GM23338 (cell line): ENCODE results near the gene FNDC3A.
A peak's percentile ranks its signal among the peaks of the same experiment; 100 is the strongest.

Source experiments
- CREB1 ChIP-seq: fragments of 250-450 bp; sonication (Bioruptor Pico); IDR thresholded peaks from 2 replicates; pipeline ENCODE4 v1.5.0; 2020; ENCODE audit warnings: low read depth, mild to moderate bottlenecking, moderate library complexity
- EZH2 ChIP-seq: fragments of 200-600 bp; sonication (generic); IDR thresholded peaks from one replicate; pipeline ENCODE4 v1.8.0; 2017; ENCODE audit warnings: antibody characterized with exemption, mild to moderate bottlenecking, low read depth; ENCODE audit not compliant: unreplicated experiment
- EZH2phosphoT487 ChIP-seq: fragments of 200-600 bp; sonication (generic); IDR thresholded peaks from one replicate; pipeline ENCODE4 v1.8.1; 2018; ENCODE audit warnings: antibody characterized with exemption; ENCODE audit not compliant: unreplicated experiment
- NANOG ChIP-seq: IDR thresholded peaks from 2 replicates; pipeline ENCODE4 v1.6.1; 2016; ENCODE audit warnings: antibody characterized with exemption, borderline replicate concordance
- POLR2AphosphoS5 ChIP-seq: IDR thresholded peaks from 2 replicates; pipeline ENCODE4 v1.6.1; 2016; ENCODE audit warnings: antibody characterized with exemption, low read depth
- TF ChIP-seq, protein P1 (sequence below), 2 experiments: fragments of 200-600 bp in 1 of 2; sonication (generic) in 1 of 2; conservative IDR thresholded peaks; 2 replicates each; pipeline versions ENCODE4 v1.5.1 to v1.6.1; 2016 to 2017; ENCODE audit warnings: antibody characterized with exemption in 2 of 2, low read depth in 2 of 2, mild to moderate bottlenecking in 2 of 2, moderate library complexity in 1 of 2
- TF ChIP-seq, protein P2 (sequence below): IDR thresholded peaks from one replicate; pipeline ENCODE4 v1.6.1; 2018; ENCODE audit warnings: antibody characterized with exemption; ENCODE audit not compliant: unreplicated experiment

DNA sequence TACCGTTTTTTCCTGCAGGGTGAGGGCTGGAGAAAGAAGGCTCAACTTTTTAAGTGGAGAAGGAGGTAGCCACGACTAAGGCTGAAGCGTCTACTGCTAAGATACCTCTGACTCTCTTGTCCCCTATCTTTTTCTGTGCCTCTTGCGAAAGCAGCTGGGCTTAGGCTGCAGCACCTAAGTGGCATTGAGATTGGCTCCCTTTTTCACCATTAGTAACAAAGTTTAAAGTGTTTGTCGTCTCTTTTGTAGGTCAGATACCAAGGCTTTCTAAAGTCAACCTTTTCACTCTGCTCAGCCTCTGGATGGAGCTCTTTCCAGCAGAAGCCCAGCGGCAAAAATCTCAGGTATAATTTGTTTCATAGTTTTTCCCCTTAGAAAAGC is 272.9 kb downstream of the FNDC3A start:
- TF ChIP-seq, protein P1, sequence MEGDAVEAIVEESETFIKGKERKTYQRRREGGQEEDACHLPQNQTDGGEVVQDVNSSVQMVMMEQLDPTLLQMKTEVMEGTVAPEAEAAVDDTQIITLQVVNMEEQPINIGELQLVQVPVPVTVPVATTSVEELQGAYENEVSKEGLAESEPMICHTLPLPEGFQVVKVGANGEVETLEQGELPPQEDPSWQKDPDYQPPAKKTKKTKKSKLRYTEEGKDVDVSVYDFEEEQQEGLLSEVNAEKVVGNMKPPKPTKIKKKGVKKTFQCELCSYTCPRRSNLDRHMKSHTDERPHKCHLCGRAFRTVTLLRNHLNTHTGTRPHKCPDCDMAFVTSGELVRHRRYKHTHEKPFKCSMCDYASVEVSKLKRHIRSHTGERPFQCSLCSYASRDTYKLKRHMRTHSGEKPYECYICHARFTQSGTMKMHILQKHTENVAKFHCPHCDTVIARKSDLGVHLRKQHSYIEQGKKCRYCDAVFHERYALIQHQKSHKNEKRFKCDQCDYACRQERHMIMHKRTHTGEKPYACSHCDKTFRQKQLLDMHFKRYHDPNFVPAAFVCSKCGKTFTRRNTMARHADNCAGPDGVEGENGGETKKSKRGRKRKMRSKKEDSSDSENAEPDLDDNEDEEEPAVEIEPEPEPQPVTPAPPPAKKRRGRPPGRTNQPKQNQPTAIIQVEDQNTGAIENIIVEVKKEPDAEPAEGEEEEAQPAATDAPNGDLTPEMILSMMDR (conservative IDR thresholded peaks at IDR 0.05; ENCODE audit: low read depth in 2 of 2) = peak in 1 of 2 experiments; percentile 24; a peak in 2 of 4 replicates
- TF ChIP-seq, protein P2, sequence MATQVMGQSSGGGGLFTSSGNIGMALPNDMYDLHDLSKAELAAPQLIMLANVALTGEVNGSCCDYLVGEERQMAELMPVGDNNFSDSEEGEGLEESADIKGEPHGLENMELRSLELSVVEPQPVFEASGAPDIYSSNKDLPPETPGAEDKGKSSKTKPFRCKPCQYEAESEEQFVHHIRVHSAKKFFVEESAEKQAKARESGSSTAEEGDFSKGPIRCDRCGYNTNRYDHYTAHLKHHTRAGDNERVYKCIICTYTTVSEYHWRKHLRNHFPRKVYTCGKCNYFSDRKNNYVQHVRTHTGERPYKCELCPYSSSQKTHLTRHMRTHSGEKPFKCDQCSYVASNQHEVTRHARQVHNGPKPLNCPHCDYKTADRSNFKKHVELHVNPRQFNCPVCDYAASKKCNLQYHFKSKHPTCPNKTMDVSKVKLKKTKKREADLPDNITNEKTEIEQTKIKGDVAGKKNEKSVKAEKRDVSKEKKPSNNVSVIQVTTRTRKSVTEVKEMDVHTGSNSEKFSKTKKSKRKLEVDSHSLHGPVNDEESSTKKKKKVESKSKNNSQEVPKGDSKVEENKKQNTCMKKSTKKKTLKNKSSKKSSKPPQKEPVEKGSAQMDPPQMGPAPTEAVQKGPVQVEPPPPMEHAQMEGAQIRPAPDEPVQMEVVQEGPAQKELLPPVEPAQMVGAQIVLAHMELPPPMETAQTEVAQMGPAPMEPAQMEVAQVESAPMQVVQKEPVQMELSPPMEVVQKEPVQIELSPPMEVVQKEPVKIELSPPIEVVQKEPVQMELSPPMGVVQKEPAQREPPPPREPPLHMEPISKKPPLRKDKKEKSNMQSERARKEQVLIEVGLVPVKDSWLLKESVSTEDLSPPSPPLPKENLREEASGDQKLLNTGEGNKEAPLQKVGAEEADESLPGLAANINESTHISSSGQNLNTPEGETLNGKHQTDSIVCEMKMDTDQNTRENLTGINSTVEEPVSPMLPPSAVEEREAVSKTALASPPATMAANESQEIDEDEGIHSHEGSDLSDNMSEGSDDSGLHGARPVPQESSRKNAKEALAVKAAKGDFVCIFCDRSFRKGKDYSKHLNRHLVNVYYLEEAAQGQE = no peak
- TF ChIP-seq EZH2 = no peak
- no peak for TF ChIP-seq EZH2phosphoT487
- TF ChIP-seq POLR2AphosphoS5 = no peak
- TF ChIP-seq CREB1 (CRISPR knock-in tag) = no peak
- no peak for TF ChIP-seq NANOG
